ENCODE results near the gene PIP4P1. TPM values are rescaled to one million over a fixed set of nuclear protein-coding genes. Genes with fewer than 3 reads are reported as not detected.

The PIP4P1 gene
- total and polyA plus RNA-seq, 2 of the 13 experiments (the other 11 are each of a cell fraction or from before 2014, with no cell fraction given): 33.4 to 47.0 TPM

GRCh38 chr14:20454516-20455354 lies 6.5 kb downstream of the PIP4P1 start, which contains the start of the genes APEX1 and OSGEP (continued):
- peak; percentile 64 for TF ChIP-seq PATZ1 (CRISPR knock-in tag; IDR thresholded peaks at IDR 0.05)
- TF ChIP-seq GPBP1L1 (CRISPR knock-in tag; IDR thresholded peaks at IDR 0.05): no peak
- TF ChIP-seq EEA1 (CRISPR knock-in tag; IDR thresholded peaks at IDR 0.05; ENCODE audit: borderline replicate concordance): 0 out of 2 replicates have a peak, but pooled peaks have one; percentile 18
- TF ChIP-seq NFKB2 (CRISPR knock-in tag; IDR thresholded peaks at IDR 0.05; ENCODE audit: borderline replicate concordance): peak; percentile 63; the same call in 1 of the 2 replicates
- peak; percentile 89 for TF ChIP-seq HES4 (CRISPR knock-in tag; IDR thresholded peaks at IDR 0.05; ENCODE audit: borderline replicate concordance)
- no peak for TF ChIP-seq ZNF557 (CRISPR knock-in tag; IDR thresholded peaks at IDR 0.05)
- TF ChIP-seq, protein P1, sequence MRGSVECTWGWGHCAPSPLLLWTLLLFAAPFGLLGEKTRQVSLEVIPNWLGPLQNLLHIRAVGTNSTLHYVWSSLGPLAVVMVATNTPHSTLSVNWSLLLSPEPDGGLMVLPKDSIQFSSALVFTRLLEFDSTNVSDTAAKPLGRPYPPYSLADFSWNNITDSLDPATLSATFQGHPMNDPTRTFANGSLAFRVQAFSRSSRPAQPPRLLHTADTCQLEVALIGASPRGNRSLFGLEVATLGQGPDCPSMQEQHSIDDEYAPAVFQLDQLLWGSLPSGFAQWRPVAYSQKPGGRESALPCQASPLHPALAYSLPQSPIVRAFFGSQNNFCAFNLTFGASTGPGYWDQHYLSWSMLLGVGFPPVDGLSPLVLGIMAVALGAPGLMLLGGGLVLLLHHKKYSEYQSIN (CRISPR knock-in tag; IDR thresholded peaks at IDR 0.05; ENCODE audit: borderline replicate concordance): no peak
- TF ChIP-seq ZNF776 (CRISPR knock-in tag; IDR thresholded peaks at IDR 0.05): peak; percentile 81
- TF ChIP-seq ZIK1 (CRISPR knock-in tag; IDR thresholded peaks at IDR 0.05; ENCODE audit: borderline replicate concordance, low read depth): no peak
- no peak for TF ChIP-seq ZFP36 (IDR thresholded peaks at IDR 0.05; ENCODE audit: borderline replicate concordance, low read depth, low read length, partially characterized antibody)
- no peak; the same call in 1 of the 2 replicates for TF ChIP-seq HOXD1 (CRISPR knock-in tag; IDR thresholded peaks at IDR 0.05)
- peak; percentile 63; the same call in 1 of the 2 replicates for TF ChIP-seq NFIC (IDR thresholded peaks at IDR 0.05; ENCODE audit: low read length)
- peak; percentile 34; the same call in 1 of the 2 replicates for TF ChIP-seq ZSCAN22 (CRISPR knock-in tag; IDR thresholded peaks at IDR 0.05)
- TF ChIP-seq ARNT (IDR thresholded peaks at IDR 0.05): no peak
- peak; percentile 73 for TF ChIP-seq XRCC5 (optimal IDR thresholded peaks at IDR 0.05; ENCODE audit: low read length)
- TF ChIP-seq SETDB1 (CRISPR knock-in tag; IDR thresholded peaks at IDR 0.05; ENCODE audit: borderline replicate concordance): no peak
- peak; percentile 63 for TF ChIP-seq ZBTB7B (CRISPR knock-in tag; IDR thresholded peaks at IDR 0.05)
- no peak for TF ChIP-seq HOXA7 (CRISPR knock-in tag; IDR thresholded peaks at IDR 0.05)
- TF ChIP-seq CBFB (CRISPR knock-in tag; IDR thresholded peaks at IDR 0.05): peak; percentile 18; the same call in 1 of the 2 replicates
- TF ChIP-seq, protein P2, sequence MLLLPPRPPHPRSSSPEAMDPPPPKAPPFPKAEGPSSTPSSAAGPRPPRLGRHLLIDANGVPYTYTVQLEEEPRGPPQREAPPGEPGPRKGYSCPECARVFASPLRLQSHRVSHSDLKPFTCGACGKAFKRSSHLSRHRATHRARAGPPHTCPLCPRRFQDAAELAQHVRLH (CRISPR knock-in tag; IDR thresholded peaks at IDR 0.05; ENCODE audit: borderline replicate concordance, low read depth): peak; percentile 70
- TF ChIP-seq ATF7 (IDR thresholded peaks at IDR 0.05): no peak
- no peak; the same call in 1 of the 2 replicates for TF ChIP-seq ATF7 (CRISPR knock-in tag; IDR thresholded peaks at IDR 0.05)
- TF ChIP-seq ZNF121 (CRISPR knock-in tag; IDR thresholded peaks at IDR 0.05): no peak
- peak; percentile 63 for TF ChIP-seq FOXC1 (CRISPR knock-in tag; IDR thresholded peaks at IDR 0.05; ENCODE audit: borderline replicate concordance)
- TF ChIP-seq MXD1 (CRISPR knock-in tag; IDR thresholded peaks at IDR 0.05): peak; percentile 94
- no peak for TF ChIP-seq NFE2L2 (IDR thresholded peaks at IDR 0.05; ENCODE audit: low read length)
